Caki2 (cell line): ENCODE measurements around the gene ANK3. TPM values are rescaled to one million over a fixed set of nuclear protein-coding genes. Genes with fewer than 3 reads are reported as not detected.

Source experiments
- DNase-seq: peaks from one replicate; pipeline ENCODE4 v3.0.0-alpha.2; 2015; ENCODE audit warnings: low read depth
- in situ Hi-C: cut with HindIII; loops from 2 replicates; pipeline ENCODE4 v1.10.0; 2016; ENCODE audit warnings: low sequenced_read_pairs, low pct_unique_long_range_greater_than_20kb, mixed read lengths
- total RNA-seq: library from RNA; depleted of rRNA; stranded (reverse); fragments of >200 nt; shearing (Covaris generic); gene quantifications from 2 replicates; pipeline ENCODE4 v1.2.3, GENCODE V29; 2014; ENCODE audit warnings: low replicate concordance

Gene ANK3
- total RNA-seq, 1 experiment from 2014 or later = 14.2 TPM

DNA sequence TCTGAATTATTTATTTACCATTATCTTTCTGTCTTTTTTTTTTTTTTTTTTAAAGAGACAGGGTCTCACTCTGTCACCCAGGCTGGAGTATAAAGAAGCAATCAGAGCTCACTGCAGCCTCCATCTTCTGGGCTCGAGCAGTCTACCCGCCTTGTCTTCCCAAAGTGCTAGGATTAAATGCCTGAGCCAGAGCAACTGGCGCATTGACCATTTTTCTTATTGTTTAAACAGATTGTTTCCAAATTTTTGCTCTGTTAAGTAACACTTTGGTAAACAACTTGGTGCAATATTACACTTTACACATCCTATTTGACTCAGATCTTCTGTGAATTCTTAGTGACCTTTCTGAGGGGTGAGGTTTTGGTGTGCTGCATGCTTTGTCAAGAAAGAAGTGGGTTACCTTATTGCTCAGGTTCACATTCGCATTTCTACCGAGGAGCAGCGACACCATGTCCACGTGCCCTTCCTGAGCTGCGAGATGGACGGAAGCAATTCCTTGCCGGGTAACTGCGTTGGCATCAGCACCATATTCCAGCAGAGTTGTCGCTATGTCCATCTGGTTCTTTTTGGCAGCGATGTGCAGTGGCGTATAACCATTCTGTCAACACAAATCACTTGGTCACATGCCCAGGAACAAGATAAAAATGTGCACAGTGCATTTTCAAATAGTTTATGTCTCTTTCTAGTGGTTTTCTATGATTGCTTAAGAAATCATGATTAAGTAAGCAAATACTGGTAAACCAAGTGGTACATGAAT is 203.2 kb downstream of the ANK3 start:
- in situ Hi-C loops = no loop called here
- no peak for DNase-seq

GRCh38 chr10:60185421-60185820 is 204.3 kb downstream of the ANK3 start:
- in situ Hi-C loops = no loop called here

GRCh38 chr10:60182691-60183090 is 207.0 kb downstream of the ANK3 start:
- in situ Hi-C loops = no loop called here
- DNase-seq = no peak

More at GRCh38 chr10:60185421-60185820, 204.3 kb downstream of the ANK3 start:
- DNase-seq = no peak

DNA sequence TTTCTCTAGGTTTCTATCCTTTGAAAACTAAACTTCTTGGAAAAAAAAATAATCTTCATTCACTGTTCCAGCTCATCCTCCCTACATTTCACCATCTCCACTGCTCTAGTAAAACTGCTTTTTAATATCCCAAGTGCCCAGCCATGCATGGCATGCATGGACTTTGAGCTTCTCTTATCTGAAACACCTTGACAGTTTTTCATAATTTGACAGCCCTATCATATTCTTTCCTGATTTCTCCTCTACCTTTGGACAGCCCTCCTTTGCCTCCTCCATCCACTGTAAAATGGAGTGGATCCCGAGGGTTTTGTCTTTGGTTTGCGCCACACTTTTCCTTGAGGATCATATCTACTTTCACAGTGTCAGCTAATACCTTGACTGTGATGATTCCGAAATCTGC is 212.8 kb downstream of the ANK3 start:
- DNase-seq = no peak

DNA sequence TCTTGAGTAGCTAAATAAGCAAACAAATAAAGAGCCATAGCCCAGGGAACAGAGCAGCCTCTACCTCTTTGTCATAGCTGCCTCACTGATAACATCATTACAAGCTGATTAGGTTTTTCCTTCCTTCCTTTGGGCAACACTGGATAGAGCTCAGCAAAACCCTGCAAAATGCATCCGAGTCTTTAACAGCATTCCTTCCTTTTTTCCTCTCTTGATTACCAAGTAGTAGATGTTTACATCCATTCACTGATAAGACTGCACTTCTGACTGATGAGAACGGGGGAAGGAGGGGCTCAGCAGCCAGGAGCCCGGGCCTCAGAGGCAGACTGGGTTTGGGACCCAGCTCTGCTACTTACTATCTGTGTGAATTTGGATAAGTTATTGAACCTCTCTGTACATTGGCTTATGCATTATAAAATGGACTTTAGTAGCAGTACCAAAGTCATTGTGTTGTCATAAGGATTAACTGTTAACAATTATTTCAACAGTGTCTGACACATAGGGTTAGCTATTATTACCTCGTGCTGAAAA is 214.2 kb downstream of the ANK3 start:
- in situ Hi-C loops = no loop called here
- peak; percentile 6 for DNase-seq

More for the DNA sequence above, 212.8 kb downstream of the ANK3 start:
- in situ Hi-C loops = no loop called here

DNA sequence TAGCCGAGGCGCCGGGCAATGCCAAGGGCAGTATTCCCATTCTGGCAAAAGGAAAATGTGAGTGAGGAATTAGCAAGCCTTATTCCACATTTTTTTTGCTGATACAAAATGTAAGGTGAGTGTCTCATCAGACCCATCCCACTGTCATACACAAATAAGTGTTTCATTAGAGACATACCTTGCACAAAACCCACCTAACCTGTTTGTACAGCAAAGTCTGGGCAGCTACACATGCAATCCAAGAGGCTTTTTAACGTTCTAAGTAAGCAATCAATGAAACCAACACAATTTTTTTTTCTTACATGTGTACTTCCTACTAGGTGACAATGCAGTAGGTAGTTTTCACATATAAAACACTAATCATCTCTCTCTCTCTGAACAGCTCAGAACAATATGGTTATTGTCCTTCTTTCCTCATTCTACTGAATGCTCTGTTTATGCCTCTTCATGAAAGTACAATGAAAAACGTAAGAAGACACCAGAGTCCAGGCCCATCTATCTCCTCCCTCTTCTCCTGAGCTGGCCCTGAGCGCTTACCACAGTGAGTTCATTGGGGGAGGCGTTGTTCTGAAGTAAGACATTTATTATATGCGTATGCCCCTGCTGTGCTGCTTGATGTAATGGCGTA is 217.2 kb downstream of the ANK3 start:
- DNase-seq = no peak
- in situ Hi-C loops = no loop called here

- no peak for DNase-seq
- in situ Hi-C loops = no loop called here
These were observed 218.2 kb downstream of the ANK3 start for GRCh38 chr10:60171436-60172013.

- in situ Hi-C loops = no loop called here
- DNase-seq = no peak
These were observed 219.4 kb downstream of the ANK3 start for GRCh38 chr10:60170250-60170649.

- in situ Hi-C loops = no loop called here
- DNase-seq = no peak
These were observed 220.6 kb downstream of the ANK3 start for GRCh38 chr10:60169111-60169510.

- in situ Hi-C loops = no loop called here
- DNase-seq = no peak
These were observed 222.6 kb downstream of the ANK3 start for GRCh38 chr10:60167050-60167449.

DNA sequence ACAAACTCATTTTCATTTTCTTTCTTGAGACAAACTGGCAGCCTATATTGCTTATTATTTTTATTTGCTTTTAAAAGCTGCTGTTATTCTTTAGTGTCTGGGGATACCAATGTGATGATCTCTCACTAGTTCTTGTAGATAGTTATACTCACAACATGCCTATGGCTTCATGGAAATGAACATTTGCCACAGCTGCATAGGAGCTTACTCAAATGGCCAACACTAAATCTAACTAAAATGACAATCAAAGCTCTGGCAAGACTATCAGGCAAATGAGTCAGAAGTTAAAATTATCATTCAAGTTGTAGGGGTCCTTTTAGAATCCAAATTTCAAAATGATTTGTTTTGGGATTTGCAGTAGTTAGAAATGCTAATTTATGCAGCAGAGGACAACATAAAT is 225.9 kb downstream of the ANK3 start:
- no peak for DNase-seq
- in situ Hi-C loops = no loop called here

DNA sequence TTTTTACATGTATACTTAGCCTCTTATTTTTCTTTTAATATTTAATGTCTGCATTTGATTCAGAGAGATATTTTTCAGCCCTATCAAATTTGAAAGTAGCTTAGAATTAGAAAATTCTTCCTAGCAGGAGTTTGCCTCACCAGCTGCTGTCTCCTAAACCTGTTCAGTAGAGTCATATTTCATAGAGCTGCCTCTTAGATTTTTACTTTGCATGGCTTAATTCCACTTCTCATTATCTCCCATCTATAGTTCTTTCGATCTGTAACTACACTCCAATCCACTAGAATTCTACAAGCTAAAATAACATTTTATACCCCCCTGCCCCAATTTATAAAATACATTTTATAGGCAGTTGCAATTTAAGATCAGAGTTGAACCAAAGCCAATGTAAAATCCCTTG is 227.0 kb downstream of the ANK3 start:
- DNase-seq = no peak
- in situ Hi-C loops = no loop called here

DNA sequence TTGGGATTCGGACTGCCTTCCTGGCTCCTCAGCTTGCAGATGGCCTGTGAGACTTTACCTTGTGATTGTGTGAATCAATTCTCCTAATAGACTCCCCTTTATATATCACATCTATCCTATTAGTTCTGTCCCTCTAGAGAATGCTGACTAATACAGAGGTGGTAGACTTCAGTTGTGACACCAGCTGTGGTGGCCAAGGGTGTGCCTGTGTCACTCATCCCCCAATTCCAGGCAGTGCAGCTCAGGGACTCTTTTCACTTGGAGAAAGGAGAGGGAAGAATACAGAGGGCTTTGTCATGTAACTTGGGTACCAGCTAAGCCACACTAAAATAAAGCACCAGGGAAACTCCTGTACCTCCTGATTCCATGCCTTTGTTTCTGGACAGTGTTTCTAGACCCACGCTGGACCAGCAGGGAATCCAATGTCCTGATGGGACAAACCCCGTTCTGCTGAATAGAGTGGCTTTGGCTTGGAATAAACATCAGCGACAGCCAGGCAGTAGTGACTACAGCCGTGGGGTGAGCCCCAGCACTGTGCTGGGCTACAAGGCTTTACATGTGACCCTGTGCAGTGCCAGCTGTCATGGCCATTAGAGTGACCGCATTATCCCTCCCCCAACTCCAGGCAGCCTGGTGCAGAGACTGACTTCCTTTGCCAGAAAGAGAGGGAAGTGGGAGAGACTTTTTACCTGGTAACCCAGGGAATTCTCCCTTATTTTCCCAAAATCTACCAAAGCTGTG is 233.6 kb downstream of the ANK3 start:
- no peak for DNase-seq

DNA sequence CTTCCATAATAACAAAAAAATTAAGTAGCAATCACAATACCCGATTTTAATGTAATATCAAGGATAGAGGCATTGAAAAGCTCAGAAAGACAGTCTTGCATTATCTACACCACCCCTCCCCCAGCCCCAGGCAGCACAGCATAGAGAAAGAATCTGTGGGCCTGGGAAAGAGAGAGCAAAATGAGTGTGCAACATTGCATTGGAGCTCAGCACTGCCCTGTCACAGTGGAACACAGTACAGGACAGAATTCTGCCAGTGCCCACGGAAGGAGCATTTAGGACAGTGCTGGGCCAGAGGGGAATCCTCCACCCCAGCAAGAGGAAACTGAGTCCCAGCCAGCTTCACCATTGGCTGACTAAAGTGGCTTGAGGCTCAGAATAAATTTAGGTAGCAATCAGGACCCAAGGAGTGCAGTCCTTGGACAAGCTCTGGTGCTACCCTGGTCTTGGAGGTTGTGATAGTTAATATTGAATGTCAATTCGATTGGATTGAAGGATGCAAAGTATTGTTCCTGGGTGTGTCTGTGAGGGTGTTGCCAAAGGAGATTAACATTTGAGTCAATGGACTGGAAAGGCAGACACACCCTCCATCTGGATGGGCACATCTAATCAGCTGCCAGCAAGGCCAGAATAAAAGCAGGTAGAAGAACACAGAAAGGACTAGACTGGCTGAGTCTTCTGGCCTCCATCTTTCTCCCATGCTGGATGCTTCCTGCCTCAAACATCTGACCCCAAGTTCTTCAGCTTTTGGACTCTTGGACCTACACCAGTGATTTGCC is 234.4 kb downstream of the ANK3 start:
- no peak for DNase-seq

More for the DNA sequence above, 233.6 kb downstream of the ANK3 start:
- in situ Hi-C loops = no loop called here

DNA sequence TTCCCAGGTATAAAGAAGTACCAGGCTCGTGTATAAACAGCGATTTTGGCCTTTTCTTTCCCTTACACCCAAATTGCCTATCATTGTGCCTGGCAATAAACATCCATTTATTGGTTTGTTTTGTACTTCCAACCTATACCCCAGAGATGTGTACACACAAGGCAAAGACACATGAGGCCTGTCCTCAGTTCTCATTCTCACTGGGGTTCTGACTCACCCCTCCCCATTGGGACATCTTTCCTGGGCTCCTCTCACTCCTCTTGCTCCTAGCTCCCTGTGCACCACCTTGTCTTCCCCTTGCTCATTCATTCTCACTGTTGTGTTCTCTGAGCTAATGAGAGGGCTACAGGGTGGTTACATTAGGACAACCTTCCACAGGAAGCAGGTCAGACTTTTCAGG is 240.7 kb downstream of the ANK3 start:
- in situ Hi-C loops = no loop called here
- DNase-seq = no peak

More for the DNA sequence above, 234.4 kb downstream of the ANK3 start:
- in situ Hi-C loops = no loop called here

- peak; percentile 80 for DNase-seq
- in situ Hi-C loops = no loop called here
These were observed 241.3 kb downstream of the ANK3 start for GRCh38 chr10:60148266-60148840.

DNA sequence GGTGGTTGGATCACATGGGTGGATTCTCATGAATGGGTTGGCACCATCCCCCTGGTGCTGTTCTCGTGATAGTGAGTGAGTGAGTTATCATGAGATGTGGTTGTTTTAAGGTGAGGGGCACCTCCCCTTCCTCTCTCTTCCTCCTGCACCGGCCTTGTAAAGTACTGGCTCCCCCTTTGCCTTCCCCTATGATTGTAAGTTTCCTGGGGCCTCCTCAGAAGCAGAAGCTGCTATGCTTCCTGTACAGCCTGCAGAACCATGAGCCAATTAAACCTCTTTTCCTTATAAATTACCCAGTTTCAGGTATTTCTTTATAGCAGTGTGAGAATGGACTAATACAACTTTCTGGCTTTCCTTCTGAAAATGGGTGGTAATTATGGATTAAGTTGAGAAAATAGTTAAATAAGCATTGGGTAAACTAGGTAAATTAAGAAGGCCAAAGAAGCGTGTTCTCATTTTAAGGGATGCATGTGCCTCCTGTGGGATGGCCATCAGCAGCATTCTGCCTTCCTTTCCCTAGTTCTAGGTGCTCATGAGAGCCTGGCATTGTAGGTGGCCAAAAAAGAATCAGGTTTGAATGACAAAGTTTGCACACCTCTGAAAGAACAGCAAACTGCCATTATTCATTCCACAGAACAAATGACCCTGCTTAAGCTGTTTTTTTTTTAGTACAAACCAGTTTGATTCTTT is 242.0 kb downstream of the ANK3 start:
- in situ Hi-C loops = no loop called here
- no peak for DNase-seq
